Urinary bladder (tissue), 4 donors: Measurements from ENCODE around the gene SESN3. TPM values are rescaled to one million over a fixed set of nuclear protein-coding genes. Genes with fewer than 3 reads are reported as not detected.

Experiments
- DNase-seq: peaks from one replicate; pipeline ENCODE4 v3.0.0-alpha.2; 2015; ENCODE audit errors: extremely low spot score
- H3K27ac ChIP-seq: one replicate; pipeline ENCODE4 v1.5.1; 2013; ENCODE audit warnings: low read depth, mild to moderate bottlenecking, moderate library complexity
- H3K36me3 ChIP-seq: one replicate; pipeline ENCODE4 v1.6.1; 2013; ENCODE audit warnings: mild to moderate bottlenecking, moderate library complexity; ENCODE audit not compliant: insufficient read depth
- H3K4me1 ChIP-seq: one replicate; pipeline ENCODE4 v1.6.1; 2013; ENCODE audit warnings: mild to moderate bottlenecking, moderate library complexity; ENCODE audit not compliant: insufficient read depth
- H3K4me3 ChIP-seq: one replicate; pipeline ENCODE4 v1.5.1; 2013; ENCODE audit warnings: low read depth, low read length
- WGBS: extraction: QIAGEN DNeasy Blood & Tissue Kit; methylation state at CpG from one replicate; pipeline ENCODE4 v1.1.7; 2013; 5-methylcytosine and 5-hydroxymethylcytosine counted together
- polyA plus RNA-seq: library from polyadenylated mRNA; stranded (reverse); fragments of 200-250 nt; gene quantifications from one replicate; pipeline ENCODE4 v1.2.3, GENCODE V29; 2013
- total RNA-seq: library from RNA; depleted of rRNA; stranded (reverse); fragments of >200 nt; gene quantifications from one replicate; pipeline ENCODE4 v1.2.3, GENCODE V29; 2014
- donor health status: healthy with polysubstance abuse.
- donor health status: healthy.

SESN3 gene
- total and polyA plus RNA-seq, 2 donors, result 6.1 to 165 TPM

- H3K27ac ChIP-seq, result no peak overlapping the region
- no peak for DNase-seq
- peaks cover 3% of the 10 kb centered on the region for H3K36me3 ChIP-seq
- H3K4me1 ChIP-seq, result no peaks in the 10 kb centered on the region
- H3K4me3 ChIP-seq, result no peak overlapping the region
Measured at GRCh38 chr11:95165638-95166037, 65.4 kb downstream of the SESN3 start.

- Histone ChIP-seq H3K27ac (no peak overlapping the region), H3K36me3 (no peaks in the 10 kb centered on the region), H3K4me3 (no peak overlapping the region), H3K4me1 (no peaks in the 10 kb centered on the region)
- WGBS, result 37% methylated on average over 4 of the region's 4 CpGs
- no peak for DNase-seq
Measured at GRCh38 chr11:95163106-95163505, 67.9 kb downstream of the SESN3 start.

- Histone ChIP-seq H3K36me3 (no peaks in the 10 kb centered on the region), H3K4me1 (no peaks in the 10 kb centered on the region), H3K4me3 (no peak overlapping the region), H3K27ac (no peak overlapping the region)
- 88% methylated on average over 1 of the region's 1 CpG for WGBS
- no peak for DNase-seq
Measured at GRCh38 chr11:95161248-95161647, 69.8 kb downstream of the SESN3 start.

- Histone ChIP-seq H3K4me1 (peaks cover 2% of the 10 kb centered on the region), H3K27ac (no peak overlapping the region), H3K4me3 (no peak overlapping the region), H3K36me3 (no peaks in the 10 kb centered on the region)
- DNase-seq, result no peak
- WGBS, result 96% methylated on average over 1 of the region's 1 CpG
Measured at GRCh38 chr11:95157824-95158223, 73.2 kb downstream of the SESN3 start.

GRCh38 chr11:95156916-95157541, 74.0 kb downstream of the SESN3 start:
- Histone ChIP-seq H3K36me3 (no peaks in the 10 kb centered on the region), H3K27ac (no peak overlapping the region), H3K4me1 (peaks cover 2% of the 10 kb centered on the region), H3K4me3 (no peak overlapping the region)
- DNase-seq, result no peak
- WGBS, result 19% methylated on average over 7 of the region's 7 CpGs

- H3K4me3 ChIP-seq, result no peak overlapping the region
- peaks cover 2% of the 10 kb centered on the region for H3K4me1 ChIP-seq
- H3K27ac ChIP-seq, result no peak overlapping the region
- no peaks in the 10 kb centered on the region for H3K36me3 ChIP-seq
- 78% methylated on average over 5 of the region's 5 CpGs for WGBS
- no peak for DNase-seq
Measured at GRCh38 chr11:95156133-95156721, 74.8 kb downstream of the SESN3 start.

- Histone ChIP-seq H3K36me3 (no peaks in the 10 kb centered on the region), H3K27ac (no peak overlapping the region), H3K4me3 (no peak overlapping the region), H3K4me1 (peaks cover 2% of the 10 kb centered on the region)
- 96% methylated on average over 4 of the region's 4 CpGs for WGBS
- DNase-seq, result no peak
Measured at GRCh38 chr11:95155385-95155784, 75.6 kb downstream of the SESN3 start.

GRCh38 chr11:95154514-95154913, 76.5 kb downstream of the SESN3 start:
- Histone ChIP-seq H3K27ac (no peak overlapping the region), H3K4me3 (no peak overlapping the region), H3K36me3 (no peaks in the 10 kb centered on the region), H3K4me1 (peaks cover 2% of the 10 kb centered on the region)
- no peak for DNase-seq

GRCh38 chr11:95153857-95154246, 77.2 kb downstream of the SESN3 start:
- H3K4me1 ChIP-seq, result peaks cover 2% of the 10 kb centered on the region
- WGBS, result 88% methylated on average over 1 of the region's 1 CpG
- H3K36me3 ChIP-seq, result no peaks in the 10 kb centered on the region
- H3K4me3 ChIP-seq, result no peak overlapping the region
- DNase-seq, result no peak
- H3K27ac ChIP-seq, result no peak overlapping the region

- no peak overlapping the region for H3K27ac ChIP-seq
- H3K4me1 ChIP-seq, result peaks cover 2% of the 10 kb centered on the region
- H3K4me3 ChIP-seq, result no peak overlapping the region
- 67% methylated on average over 10 of the region's 10 CpGs for WGBS
- no peak for DNase-seq
- H3K36me3 ChIP-seq, result no peaks in the 10 kb centered on the region
Measured at GRCh38 chr11:95152876-95153856, 77.8 kb downstream of the SESN3 start.

- Histone ChIP-seq H3K4me3 (peak overlapping the region; percentile 49), H3K36me3 (no peaks in the 10 kb centered on the region), H3K4me1 (peaks cover 2% of the 10 kb centered on the region), H3K27ac (peak overlapping the region; percentile 90)
- peak; percentile 90 for DNase-seq
- 2% methylated on average over 55 of the region's 55 CpGs for WGBS
Measured at GRCh38 chr11:95150956-95151684, 79.9 kb downstream of the SESN3 start.

GRCh38 chr11:95149651-95150364, 81.2 kb downstream of the SESN3 start:
- H3K4me1 ChIP-seq, result peaks cover 2% of the 10 kb centered on the region
- H3K4me3 ChIP-seq, result no peak overlapping the region
- DNase-seq, result no peak
- H3K27ac ChIP-seq, result peak overlapping the region; percentile 55
- H3K36me3 ChIP-seq, result no peaks in the 10 kb centered on the region
- 68% methylated on average over 23 of the region's 23 CpGs for WGBS

GRCh38 chr11:95148938-95149337, 82.1 kb downstream of the SESN3 start:
- DNase-seq, result no peak
- Histone ChIP-seq H3K4me3 (no peak overlapping the region), H3K36me3 (no peaks in the 10 kb centered on the region), H3K4me1 (peaks cover 2% of the 10 kb centered on the region), H3K27ac (no peak overlapping the region)
- 61% methylated on average over 2 of the region's 2 CpGs for WGBS
